Lower leg skin (tissue), 4 donors: ENCODE results near the gene DIAPH1. TPM values are rescaled to one million over a fixed set of nuclear protein-coding genes. Genes with fewer than 3 reads are reported as not detected.

Source experiments
- DNase-seq, 2 donors: peaks; one replicate each; pipeline ENCODE4 v3.0.0-alpha.2; 2019; ENCODE audit warnings: low spot score in 2 of 2
- H3K4me3 ChIP-seq: fragments of 200-600 bp; sonication (generic); 2 replicates; pipeline ENCODE4 v1.5.1; 2017; ENCODE audit warnings: mild to moderate bottlenecking, low read depth; ENCODE audit not compliant: poor library complexity, severe bottlenecking
- POLR2A ChIP-seq, 2 donors: fragments of 450-650 bp; IDR thresholded peaks; one replicate each; pipeline ENCODE4 v1.6.1; 2016 to 2017; ENCODE audit warnings: antibody characterized with exemption in 2 of 2, mild to moderate bottlenecking in 1 of 2, moderate library complexity in 1 of 2
- WGBS, 2 donors: methylation state at CpG; one replicate each; pipeline ENCODE4 v1.1.5; 2018; 5-methylcytosine and 5-hydroxymethylcytosine counted together
- intact Hi-C: fragments of 100-400 bp; cut with DNase I; formaldehyde crosslinking; loops from one replicate; pipeline ENCODE4 v1.15.0; 2023; ENCODE audit warnings: low total_unique reads
- total RNA-seq, 4 donors: library from RNA; depleted of rRNA; stranded (reverse); fragments of >200 nt; gene quantifications; one replicate each; pipeline ENCODE4 v1.1.0, GENCODE V29; 2016
- TF ChIP-seq, protein P1 (sequence below), 3 donors: fragments of 450-650 bp; IDR thresholded peaks; one replicate each; pipeline ENCODE4 v1.5.1; 2016; ENCODE audit warnings: antibody characterized with exemption in 3 of 3, mild to moderate bottlenecking in 3 of 3, moderate library complexity in 2 of 3

DIAPH1 gene
- total RNA-seq, 4 donors from 2014 or later, result 64.9 to 101 (median 88.7) TPM

DNA sequence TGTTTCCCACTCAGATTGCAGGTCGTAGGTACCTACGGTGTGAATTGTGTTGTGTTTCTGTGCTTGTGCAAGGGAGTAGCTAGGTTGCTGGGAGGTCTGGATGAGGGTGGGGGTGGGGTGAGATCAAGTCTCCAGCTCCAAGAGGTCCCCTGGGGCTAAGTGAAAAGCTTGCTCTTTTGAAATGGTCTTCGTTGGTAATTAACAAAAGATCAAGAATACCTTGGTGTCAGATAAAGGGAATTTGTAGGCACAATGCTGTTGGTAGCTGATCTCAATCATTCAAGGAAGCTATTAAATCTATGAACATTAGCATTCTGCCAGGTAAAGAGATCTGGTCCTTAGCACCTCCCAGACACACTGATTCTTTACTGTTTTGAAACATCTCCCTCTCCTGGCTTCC, 134.9 kb downstream of the DIAPH1 start:
- no peak overlapping the region for H3K4me3 ChIP-seq
- intact Hi-C loops, result no loop called here
- no peak for DNase-seq
- TF ChIP-seq POLR2A (IDR thresholded peaks at IDR 0.05), result no peak
- TF ChIP-seq, protein P1, sequence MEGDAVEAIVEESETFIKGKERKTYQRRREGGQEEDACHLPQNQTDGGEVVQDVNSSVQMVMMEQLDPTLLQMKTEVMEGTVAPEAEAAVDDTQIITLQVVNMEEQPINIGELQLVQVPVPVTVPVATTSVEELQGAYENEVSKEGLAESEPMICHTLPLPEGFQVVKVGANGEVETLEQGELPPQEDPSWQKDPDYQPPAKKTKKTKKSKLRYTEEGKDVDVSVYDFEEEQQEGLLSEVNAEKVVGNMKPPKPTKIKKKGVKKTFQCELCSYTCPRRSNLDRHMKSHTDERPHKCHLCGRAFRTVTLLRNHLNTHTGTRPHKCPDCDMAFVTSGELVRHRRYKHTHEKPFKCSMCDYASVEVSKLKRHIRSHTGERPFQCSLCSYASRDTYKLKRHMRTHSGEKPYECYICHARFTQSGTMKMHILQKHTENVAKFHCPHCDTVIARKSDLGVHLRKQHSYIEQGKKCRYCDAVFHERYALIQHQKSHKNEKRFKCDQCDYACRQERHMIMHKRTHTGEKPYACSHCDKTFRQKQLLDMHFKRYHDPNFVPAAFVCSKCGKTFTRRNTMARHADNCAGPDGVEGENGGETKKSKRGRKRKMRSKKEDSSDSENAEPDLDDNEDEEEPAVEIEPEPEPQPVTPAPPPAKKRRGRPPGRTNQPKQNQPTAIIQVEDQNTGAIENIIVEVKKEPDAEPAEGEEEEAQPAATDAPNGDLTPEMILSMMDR (IDR thresholded peaks at IDR 0.05), result no peak
- 36 to 39% methylated on average over 3 of the region's 3 CpGs for WGBS, 2 donors

DNA sequence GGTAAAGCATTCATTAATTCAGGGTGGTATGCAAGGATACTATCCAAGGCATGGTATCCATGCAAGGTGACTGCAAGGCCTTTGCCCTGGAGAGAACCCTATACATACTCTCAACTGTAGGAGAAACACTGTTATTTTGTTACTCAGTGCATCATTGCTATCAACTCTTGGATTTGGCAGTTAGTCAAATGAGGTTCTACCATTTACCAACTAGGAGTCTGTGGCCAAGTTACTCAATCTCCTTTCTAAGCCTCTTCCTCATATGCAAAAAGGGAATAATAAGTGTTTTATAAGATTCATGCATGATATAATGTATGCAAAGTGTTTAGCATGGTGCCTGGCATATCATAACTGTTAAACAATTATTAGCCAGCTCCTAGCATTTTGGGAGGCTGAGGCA, 139.0 kb downstream of the DIAPH1 start:
- intact Hi-C loops, result loop anchor here (5.0 kb wide), 1 partner anchor 43 kb away; no protein-coding TSS in a partner anchor
- H3K4me3 ChIP-seq, result no peak overlapping the region
- DNase-seq, result no peak
- no peak for TF ChIP-seq POLR2A (IDR thresholded peaks at IDR 0.05)
- TF ChIP-seq, protein P1 (IDR thresholded peaks at IDR 0.05), result no peak

DNA sequence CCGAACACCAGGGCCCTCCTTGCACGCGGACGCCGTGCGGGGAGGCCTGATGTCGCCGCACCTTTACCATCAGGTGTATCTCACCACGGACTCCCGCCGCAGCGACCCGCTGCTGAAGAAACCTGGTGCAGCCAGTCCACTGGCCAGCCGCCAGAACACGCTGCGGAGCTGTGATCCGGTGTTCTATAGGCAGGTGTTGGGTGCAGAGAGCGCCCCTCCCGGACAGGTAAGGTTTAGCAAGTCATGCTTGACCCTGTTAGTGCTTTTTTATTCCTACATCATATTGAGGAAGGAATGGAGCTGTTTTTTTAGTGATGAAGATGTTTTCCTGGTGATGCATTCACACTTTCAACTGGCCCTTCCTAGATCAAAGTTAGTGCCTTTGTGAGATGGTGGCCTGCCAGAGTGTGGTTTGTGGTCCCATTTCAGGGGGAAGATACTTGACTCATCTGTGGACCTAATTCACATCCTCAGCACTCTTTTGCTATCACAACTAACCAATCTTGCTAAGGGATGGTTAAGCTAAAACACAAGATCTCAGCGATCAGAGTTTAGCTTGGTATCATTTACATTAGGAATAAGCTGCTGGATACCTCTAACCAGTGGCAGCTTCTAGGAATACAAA, 140.4 kb downstream of the DIAPH1 start:
- H3K4me3 ChIP-seq, result no peak overlapping the region
- TF ChIP-seq, protein P1 (IDR thresholded peaks at IDR 0.05), result no peak
- no peak for TF ChIP-seq POLR2A (IDR thresholded peaks at IDR 0.05)
- intact Hi-C loops, result loop anchor here (5.0 kb wide), 1 partner anchor 44 kb away; no protein-coding TSS in a partner anchor
- peak; percentile 50 to 90 for DNase-seq
- 20 to 37% methylated on average over 20 of the region's 20 CpGs for WGBS, 2 donors

DNA sequence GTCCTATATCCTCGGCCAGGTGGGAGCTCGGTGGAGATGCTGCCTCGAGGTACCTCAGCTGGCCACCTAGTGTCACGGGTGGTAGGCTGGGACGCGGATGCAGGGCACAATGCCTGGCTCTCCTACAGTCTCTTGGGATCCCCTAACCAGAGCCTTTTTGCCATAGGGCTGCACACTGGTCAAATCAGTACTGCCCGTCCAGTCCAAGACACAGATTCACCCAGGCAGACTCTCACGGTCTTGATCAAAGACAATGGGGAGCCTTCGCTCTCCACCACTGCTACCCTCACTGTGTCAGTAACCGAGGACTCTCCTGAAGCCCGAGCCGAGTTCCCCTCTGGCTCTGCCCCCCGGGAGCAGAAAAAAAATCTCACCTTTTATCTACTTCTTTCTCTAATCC, 141.0 kb downstream of the DIAPH1 start:
- no peak for DNase-seq
- WGBS, 2 donors, result 12 to 48% methylated on average over 12 to 13 of the region's 13 CpGs
- intact Hi-C loops, result loop anchor here (5.0 kb wide), 1 partner anchor 44 kb away; no protein-coding TSS in a partner anchor
- no peak overlapping the region for H3K4me3 ChIP-seq
- TF ChIP-seq, protein P1 (IDR thresholded peaks at IDR 0.05), result no peak
- TF ChIP-seq POLR2A (IDR thresholded peaks at IDR 0.05), result no peak

DNA sequence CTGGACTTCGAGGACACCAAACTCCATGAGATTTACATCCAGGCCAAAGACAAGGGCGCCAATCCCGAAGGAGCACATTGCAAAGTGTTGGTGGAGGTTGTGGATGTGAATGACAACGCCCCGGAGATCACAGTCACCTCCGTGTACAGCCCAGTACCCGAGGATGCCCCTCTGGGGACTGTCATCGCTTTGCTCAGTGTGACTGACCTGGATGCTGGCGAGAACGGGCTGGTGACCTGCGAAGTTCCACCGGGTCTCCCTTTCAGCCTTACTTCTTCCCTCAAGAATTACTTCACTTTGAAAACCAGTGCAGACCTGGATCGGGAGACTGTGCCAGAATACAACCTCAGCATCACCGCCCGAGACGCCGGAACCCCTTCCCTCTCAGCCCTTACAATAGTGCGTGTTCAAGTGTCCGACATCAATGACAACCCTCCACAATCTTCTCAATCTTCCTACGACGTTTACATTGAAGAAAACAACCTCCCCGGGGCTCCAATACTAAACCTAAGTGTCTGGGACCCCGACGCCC, 141.7 kb downstream of the DIAPH1 start:
- TF ChIP-seq POLR2A (IDR thresholded peaks at IDR 0.05), result no peak
- TF ChIP-seq, protein P1 (IDR thresholded peaks at IDR 0.05), result no peak
- intact Hi-C loops, result loop anchor here (5.0 kb wide), 1 partner anchor 45 kb away; no protein-coding TSS in a partner anchor
- 25 to 28% methylated on average over 23 to 24 of the region's 24 CpGs for WGBS, 2 donors
- DNase-seq, result no peak
- peak overlapping the region; percentile 66 for H3K4me3 ChIP-seq
